Liver (tissue), 9 donors: ENCODE data around the gene VDAC1. TPM values are rescaled to one million over a fixed set of nuclear protein-coding genes. Genes with fewer than 3 reads are reported as not detected.

Experiments used
- DNase-seq: peaks from one replicate; pipeline ENCODE4 v3.0.0-alpha.2; 2017; ENCODE audit warnings: low spot score
- H3K27ac ChIP-seq, 2 donors: one replicate each; pipeline ENCODE4 v1.7.0; 2013; ENCODE audit warnings: inconsistent platforms in 2 of 2, low read length in 2 of 2, control low read depth in 1 of 2, low read depth in 1 of 2, mild to moderate bottlenecking in 1 of 2
- H3K27me3 ChIP-seq, 4 donors: one replicate each; pipeline versions ENCODE4 v1.6.1 to v1.7.0; 2013; ENCODE audit warnings: low read length in 3 of 4, inconsistent platforms in 1 of 4, mild to moderate bottlenecking in 1 of 4, moderate library complexity in 1 of 4; ENCODE audit not compliant: control insufficient read depth in 4 of 4, insufficient read depth in 4 of 4
- H3K36me3 ChIP-seq, 4 donors: one replicate each; pipeline versions ENCODE4 v1.6.1 to v1.7.0; 2013; ENCODE audit warnings: low read length in 3 of 4, mild to moderate bottlenecking in 3 of 4, low read depth in 1 of 4, moderate library complexity in 1 of 4; ENCODE audit not compliant: control insufficient read depth in 4 of 4, insufficient read depth in 3 of 4
- H3K4me1 ChIP-seq, 4 donors: one replicate each; pipeline versions ENCODE4 v1.6.1 to v1.7.0; 2013; ENCODE audit warnings: low read length in 3 of 4, mild to moderate bottlenecking in 3 of 4, moderate library complexity in 1 of 4; ENCODE audit not compliant: control insufficient read depth in 4 of 4, insufficient read depth in 4 of 4
- H3K4me3 ChIP-seq, 3 donors: one replicate each; pipeline versions ENCODE4 v1.6.1 to v1.7.0; 2013; ENCODE audit warnings: low read length in 3 of 3, control low read depth in 1 of 3, low read depth in 1 of 3, mild to moderate bottlenecking in 1 of 3
- H3K9ac ChIP-seq, 2 donors: one replicate each; pipeline ENCODE4 v1.7.0; 2013; ENCODE audit warnings: low read length in 2 of 2, mild to moderate bottlenecking in 2 of 2, moderate library complexity in 2 of 2, control low read depth in 1 of 2, low read depth in 1 of 2
- H3K9me3 ChIP-seq, 4 donors: one replicate each; pipeline versions ENCODE4 v1.6.1 to v1.7.0; 2013; ENCODE audit warnings: low read length in 3 of 4; ENCODE audit not compliant: control insufficient read depth in 4 of 4
- ATF3 ChIP-seq: IDR thresholded peaks from 2 replicates; pipeline ENCODE4 v1.6.1; 2016; ENCODE audit warnings: antibody characterized with exemption
- EGR1 ChIP-seq, 2 donors: IDR thresholded peaks; 2 replicates each; pipeline ENCODE4 v1.6.1; 2016 to 2018; ENCODE audit warnings: antibody characterized with exemption in 2 of 2, low read depth in 2 of 2
- FOXA1 ChIP-seq: IDR thresholded peaks from 2 replicates; pipeline ENCODE4 v1.6.1; 2016; ENCODE audit warnings: antibody characterized with exemption
- FOXA2 ChIP-seq: IDR thresholded peaks from 2 replicates; pipeline ENCODE4 v1.6.1; 2016; ENCODE audit warnings: antibody characterized with exemption
- HNF4G ChIP-seq: IDR thresholded peaks from 2 replicates; pipeline ENCODE4 v1.6.1; 2016; ENCODE audit warnings: antibody characterized with exemption
- JUND ChIP-seq, 2 donors: IDR thresholded peaks; 2 replicates each; pipeline ENCODE4 v1.6.1; 2016; ENCODE audit warnings: antibody characterized with exemption in 2 of 2
- RAD21 ChIP-seq, 2 donors: IDR thresholded peaks; 2 replicates each; pipeline ENCODE4 v1.6.1; 2016; ENCODE audit warnings: antibody characterized with exemption in 2 of 2, mild to moderate bottlenecking in 2 of 2
- REST ChIP-seq: IDR thresholded peaks from 2 replicates; pipeline ENCODE4 v1.6.1; 2016; ENCODE audit warnings: antibody characterized with exemption, mild to moderate bottlenecking
- RXRA ChIP-seq, 2 donors: IDR thresholded peaks; 2 replicates each; pipeline ENCODE4 v1.6.1; 2017 to 2018; ENCODE audit warnings: antibody characterized with exemption in 2 of 2, mild to moderate bottlenecking in 1 of 2
- SP1 ChIP-seq: IDR thresholded peaks from 2 replicates; pipeline ENCODE4 v1.6.1; 2018; ENCODE audit warnings: antibody characterized with exemption, mild to moderate bottlenecking
- TAF1 ChIP-seq: conservative IDR thresholded peaks from 2 replicates; pipeline ENCODE4 v1.6.1; 2016; ENCODE audit warnings: antibody characterized with exemption, mild to moderate bottlenecking
- ZBTB33 ChIP-seq: IDR thresholded peaks from 2 replicates; pipeline ENCODE4 v1.6.1; 2016; ENCODE audit warnings: antibody characterized with exemption
- WGBS: extraction: QIAGEN DNeasy Blood & Tissue Kit; methylation state at CpG from one replicate; pipeline ENCODE4 v1.1.7; 2013; 5-methylcytosine and 5-hydroxymethylcytosine counted together
- polyA plus RNA-seq, 2 donors: library from polyadenylated mRNA; stranded (reverse) in 1 of 2; unstranded in 1 of 2; fragments of 200-250 nt in 1 of 2; fragments of >200 nt in 1 of 2; fragmentation: Nextera tagmentation in 1 of 2; extraction: Ambion mirVana in 1 of 2; gene quantifications; one replicate each; pipeline versions ENCODE4 v1.2.1 to v1.2.3, GENCODE V29; 2013 to 2015
- total RNA-seq, 2 donors: library from RNA; depleted of rRNA; stranded (reverse); fragments of >200 nt; gene quantifications; one replicate each; pipeline ENCODE4 v1.2.3, GENCODE V29; 2014
- donor health status: healthy.
- donor health status: healthy.
- donor health status: healthy.
- donor health status: healthy.
- donor health status: healthy.

The VDAC1 gene
- total and polyA plus RNA-seq, 4 donors, result 85.4 to 139 (median 121) TPM

- Histone ChIP-seq H3K36me3 (peaks cover 19 to 51% (median 35%) of the 10 kb centered on the region in 4 donors), H3K27ac (no peak overlapping the region), H3K4me3 (no peak overlapping the region), H3K9me3 (no peaks in the 10 kb centered on the region), H3K9ac (no peak overlapping the region), H3K27me3 (no peaks in the 10 kb centered on the region), H3K4me1 (peaks cover 4 to 25% (median 10%) of the 10 kb centered on the region in 4 donors)
- no peak for TF ChIP-seq RAD21 (IDR thresholded peaks at IDR 0.05)
- no peak for TF ChIP-seq REST
- TF ChIP-seq RXRA (IDR thresholded peaks at IDR 0.05), result no peak
- no peak for TF ChIP-seq FOXA2
- TF ChIP-seq FOXA1, result no peak
- TF ChIP-seq ZBTB33, result no peak
- WGBS, result 81% methylated on average over 6 of the region's 6 CpGs
- no peak for DNase-seq
Measured at GRCh38 chr5:133990396-133990795, 14.4 kb downstream of the VDAC1 start.

GRCh38 chr5:133985540-133986180, 19.1 kb downstream of the VDAC1 start:
- no peaks in the 10 kb centered on the region for H3K4me1 ChIP-seq
- TF ChIP-seq TAF1 (no peak), ATF3 (no peak), RXRA (IDR thresholded peaks at IDR 0.05) (no peak)

GRCh38 chr5:133983674-133984073, 21.1 kb downstream of the VDAC1 start:
- H3K9ac ChIP-seq, result no peak overlapping the region
- H3K27ac ChIP-seq, result no peak overlapping the region
- TF ChIP-seq HNF4G (no peak), SP1 (no peak), TAF1 (no peak), EGR1 (IDR thresholded peaks at IDR 0.05; ENCODE audit: low read depth in 2 of 2) (no peak), JUND (IDR thresholded peaks at IDR 0.05) (no peak)
- WGBS, result 96% methylated on average over 5 of the region's 5 CpGs
- H3K4me1 ChIP-seq, result no peaks in the 10 kb centered on the region
- no peak overlapping the region for H3K4me3 ChIP-seq
- no peaks in the 10 kb centered on the region for H3K9me3 ChIP-seq
- no peak for DNase-seq
- H3K27me3 ChIP-seq, result no peaks in the 10 kb centered on the region
- H3K36me3 ChIP-seq, result peaks cover 18 to 46% (median 27%) of the 10 kb centered on the region in 4 donors

More at GRCh38 chr5:133985540-133986180, 19.1 kb downstream of the VDAC1 start:
- peaks cover 24 to 61% (median 35%) of the 10 kb centered on the region in 4 donors for H3K36me3 ChIP-seq
- no peak overlapping the region for H3K9ac ChIP-seq
- H3K9me3 ChIP-seq, result no peaks in the 10 kb centered on the region
- DNase-seq, result no peak
- H3K4me3 ChIP-seq, result no peak overlapping the region
- H3K27ac ChIP-seq, result no peak overlapping the region
- H3K27me3 ChIP-seq, result no peaks in the 10 kb centered on the region
- 92% methylated on average over 3 of the region's 3 CpGs for WGBS
